Measurements from ENCODE around the gene ROR2.

Gene ROR2

GRCh38 chr9:91836515-91836914 is 113.5 kb downstream of the ROR2 start:
- Histone ChIP-seq H3K27me3 (ENCODE audit: low read depth) (no peaks in the 10 kb centered on the region), H3K9me3 (no peaks in the 10 kb centered on the region), H3K36me3 (replicated peaks) (no peaks in the 10 kb centered on the region), H3K4me1 (peaks cover 11% of the 10 kb centered on the region), H3K4me3 (no peak overlapping the region)
- DNase-seq (ENCODE audit: low spot score in 2 of 2), result no peak
- in situ Hi-C loops (cut with MboI; ENCODE audit: low sequenced_read_pairs), result no loop called here

DNA sequence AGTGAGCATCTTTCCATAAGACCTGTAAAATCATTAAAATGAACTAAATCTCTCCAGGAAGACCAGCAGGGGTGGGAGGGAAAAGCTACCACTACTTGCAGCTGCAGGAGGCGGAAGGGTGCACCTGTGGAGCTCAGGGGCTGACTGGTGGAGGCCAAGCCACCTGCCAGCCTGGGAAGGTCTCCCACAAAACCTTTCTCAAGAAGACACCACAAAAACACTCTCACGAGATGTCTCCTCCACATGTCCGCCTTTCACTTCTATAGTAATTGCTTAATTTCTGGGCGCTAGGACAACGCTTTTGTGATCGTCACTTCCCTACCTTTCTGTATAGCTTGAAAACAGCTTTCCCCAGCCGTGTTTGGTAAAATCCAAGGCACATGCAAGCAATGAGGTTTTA is 114.4 kb downstream of the ROR2 start:
- Histone ChIP-seq H3K9me3 (no peaks in the 10 kb centered on the region), H3K4me1 (peaks cover 11% of the 10 kb centered on the region), H3K4me3 (no peak overlapping the region), H3K36me3 (replicated peaks) (no peaks in the 10 kb centered on the region), H3K27me3 (ENCODE audit: low read depth) (no peaks in the 10 kb centered on the region)
- in situ Hi-C loops (cut with MboI; ENCODE audit: low sequenced_read_pairs), result no loop called here
- DNase-seq (ENCODE audit: low spot score in 2 of 2), result no peak

GRCh38 chr9:91835216-91835615 is 114.8 kb downstream of the ROR2 start:
- DNase-seq (ENCODE audit: low spot score in 2 of 2), result no peak
- Histone ChIP-seq H3K4me1 (peaks cover 11% of the 10 kb centered on the region), H3K27me3 (ENCODE audit: low read depth) (no peaks in the 10 kb centered on the region), H3K9me3 (no peaks in the 10 kb centered on the region), H3K4me3 (no peak overlapping the region), H3K36me3 (replicated peaks) (no peaks in the 10 kb centered on the region)
- in situ Hi-C loops (cut with MboI; ENCODE audit: low sequenced_read_pairs), result no loop called here

- in situ Hi-C loops (cut with MboI; ENCODE audit: low sequenced_read_pairs), result no loop called here
- H3K27me3 ChIP-seq (ENCODE audit: low read depth), result no peaks in the 10 kb centered on the region
- peaks cover 11% of the 10 kb centered on the region for H3K4me1 ChIP-seq
- DNase-seq (ENCODE audit: low spot score in 2 of 2), result no peak
- no peaks in the 10 kb centered on the region for H3K9me3 ChIP-seq
- no peaks in the 10 kb centered on the region for H3K36me3 ChIP-seq (replicated peaks)
- no peak overlapping the region for H3K4me3 ChIP-seq
Observed at GRCh38 chr9:91834740-91835139, 115.3 kb downstream of the ROR2 start.

DNA sequence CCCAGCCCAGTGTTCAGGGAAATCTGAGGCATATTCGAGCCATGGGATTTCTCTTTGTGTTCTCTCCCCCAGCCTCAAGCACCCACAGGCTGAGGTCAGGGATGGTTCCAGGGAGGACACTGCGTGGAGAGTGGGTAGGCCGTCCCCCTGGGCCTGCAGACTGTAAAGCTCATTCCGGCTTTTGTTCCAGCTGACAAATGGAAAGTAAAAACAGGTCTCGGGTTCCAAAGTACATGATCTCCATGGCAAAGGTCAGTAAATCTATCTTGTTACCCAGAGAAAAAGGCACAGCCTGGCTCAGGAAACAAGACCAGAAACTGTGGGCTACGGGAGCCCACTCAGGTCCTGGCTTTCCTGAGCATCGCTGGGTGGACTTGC is 116.2 kb downstream of the ROR2 start:
- no peak for DNase-seq (ENCODE audit: low spot score in 2 of 2)
- Histone ChIP-seq H3K36me3 (replicated peaks) (no peaks in the 10 kb centered on the region), H3K9me3 (no peaks in the 10 kb centered on the region), H3K4me1 (peaks cover 11% of the 10 kb centered on the region), H3K27me3 (ENCODE audit: low read depth) (no peaks in the 10 kb centered on the region), H3K4me3 (no peak overlapping the region)
- in situ Hi-C loops (cut with MboI; ENCODE audit: low sequenced_read_pairs), result no loop called here

DNA sequence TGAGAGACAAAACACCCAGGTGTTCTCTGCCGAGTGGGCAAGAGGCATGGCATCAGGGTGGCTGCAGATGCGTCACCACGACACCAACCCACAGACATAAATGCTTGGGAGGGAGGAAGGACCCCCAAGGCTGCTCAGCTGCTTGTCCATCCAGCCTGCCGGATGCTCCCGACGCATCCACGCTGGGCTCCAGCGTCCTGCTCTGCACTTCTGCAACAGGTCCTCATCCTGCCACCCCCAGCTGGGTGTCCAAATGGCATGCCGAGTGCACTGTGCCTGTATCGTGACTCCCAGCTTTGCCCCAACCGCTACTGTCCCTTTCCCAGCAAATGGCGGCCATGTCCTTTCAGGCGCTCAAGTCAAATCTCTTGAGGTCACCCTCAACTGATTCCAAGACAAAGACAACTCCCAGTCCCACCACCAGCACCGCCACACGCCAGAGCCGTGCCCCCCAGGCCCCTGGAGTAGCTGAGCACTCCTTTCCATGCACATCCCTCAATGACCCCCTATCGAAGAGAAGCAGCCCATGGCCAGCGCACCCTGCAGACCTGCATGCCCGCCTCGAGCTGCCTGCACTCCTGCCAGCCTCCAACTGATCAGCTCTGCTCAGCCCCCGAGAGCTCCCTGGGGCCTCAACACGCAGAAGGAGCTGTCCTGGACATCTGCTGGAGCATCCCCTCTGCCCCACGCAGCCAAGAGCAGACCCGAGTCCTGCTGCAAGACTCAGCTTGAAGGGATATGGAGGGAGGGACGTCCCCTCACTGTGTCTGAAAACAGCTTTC is 116.7 kb downstream of the ROR2 start:
- in situ Hi-C loops (cut with MboI; ENCODE audit: low sequenced_read_pairs), result no loop called here
- Histone ChIP-seq H3K4me1 (peaks cover 10% of the 10 kb centered on the region), H3K36me3 (replicated peaks) (no peaks in the 10 kb centered on the region)

DNA sequence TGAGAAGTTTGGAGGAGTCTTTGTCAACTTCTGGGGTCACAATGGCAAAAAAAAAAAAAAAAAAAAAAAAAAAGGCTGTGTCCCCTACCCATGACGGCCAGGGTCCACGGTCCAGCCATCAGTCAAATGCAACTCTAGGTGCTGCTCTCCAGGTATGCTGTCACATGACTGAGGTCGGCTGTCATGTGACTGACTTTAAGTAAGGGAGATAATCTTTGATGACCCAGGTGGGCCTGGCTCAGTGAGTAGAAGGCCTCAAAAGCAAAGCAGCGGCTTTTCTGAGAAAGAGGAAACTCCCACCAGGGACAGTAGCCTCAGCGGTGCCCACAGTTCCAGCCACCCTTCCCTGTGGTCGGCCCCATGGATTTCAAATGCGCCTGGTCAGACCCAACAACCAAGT is 117.7 kb downstream of the ROR2 start:
- Histone ChIP-seq H3K36me3 (replicated peaks) (no peaks in the 10 kb centered on the region), H3K9me3 (no peaks in the 10 kb centered on the region), H3K27me3 (ENCODE audit: low read depth) (no peaks in the 10 kb centered on the region), H3K4me1 (peaks cover under 1% of the 10 kb centered on the region; the same call in 1 of the 2 replicates), H3K4me3 (no peak overlapping the region)
- no peak for DNase-seq (ENCODE audit: low spot score in 2 of 2)
- in situ Hi-C loops (cut with MboI; ENCODE audit: low sequenced_read_pairs), result no loop called here

More for the DNA sequence above, 116.7 kb downstream of the ROR2 start:
- Histone ChIP-seq H3K4me3 (no peak overlapping the region), H3K9me3 (no peaks in the 10 kb centered on the region), H3K27me3 (ENCODE audit: low read depth) (no peaks in the 10 kb centered on the region)
- DNase-seq (ENCODE audit: low spot score in 2 of 2), result no peak

- no peaks in the 10 kb centered on the region for H3K27me3 ChIP-seq (ENCODE audit: low read depth)
- DNase-seq (ENCODE audit: low spot score in 2 of 2), result no peak
- H3K9me3 ChIP-seq, result peaks cover 7% of the 10 kb centered on the region
- no peaks in the 10 kb centered on the region for H3K36me3 ChIP-seq (replicated peaks)
- in situ Hi-C loops (cut with MboI; ENCODE audit: low sequenced_read_pairs), result no loop called here
- H3K4me3 ChIP-seq, result no peak overlapping the region
- no peaks in the 10 kb centered on the region for H3K4me1 ChIP-seq
Observed at GRCh38 chr9:91825866-91826265, 124.2 kb downstream of the ROR2 start.

- peaks cover 7% of the 10 kb centered on the region for H3K9me3 ChIP-seq
- in situ Hi-C loops (cut with MboI; ENCODE audit: low sequenced_read_pairs), result no loop called here
- no peaks in the 10 kb centered on the region for H3K27me3 ChIP-seq (ENCODE audit: low read depth)
- H3K4me3 ChIP-seq, result no peak overlapping the region
- DNase-seq (ENCODE audit: low spot score in 2 of 2), result no peak
- no peaks in the 10 kb centered on the region for H3K4me1 ChIP-seq
- H3K36me3 ChIP-seq (replicated peaks), result no peaks in the 10 kb centered on the region
Observed at GRCh38 chr9:91825422-91825821, 124.6 kb downstream of the ROR2 start.

- Histone ChIP-seq H3K4me3 (no peak overlapping the region), H3K9me3 (peaks cover 7% of the 10 kb centered on the region), H3K36me3 (replicated peaks) (no peaks in the 10 kb centered on the region), H3K4me1 (no peaks in the 10 kb centered on the region), H3K27me3 (ENCODE audit: low read depth) (no peaks in the 10 kb centered on the region)
- no peak for DNase-seq (ENCODE audit: low spot score in 2 of 2)
- in situ Hi-C loops (cut with MboI; ENCODE audit: low sequenced_read_pairs), result no loop called here
Observed at GRCh38 chr9:91824601-91825305, 125.3 kb downstream of the ROR2 start.

DNA sequence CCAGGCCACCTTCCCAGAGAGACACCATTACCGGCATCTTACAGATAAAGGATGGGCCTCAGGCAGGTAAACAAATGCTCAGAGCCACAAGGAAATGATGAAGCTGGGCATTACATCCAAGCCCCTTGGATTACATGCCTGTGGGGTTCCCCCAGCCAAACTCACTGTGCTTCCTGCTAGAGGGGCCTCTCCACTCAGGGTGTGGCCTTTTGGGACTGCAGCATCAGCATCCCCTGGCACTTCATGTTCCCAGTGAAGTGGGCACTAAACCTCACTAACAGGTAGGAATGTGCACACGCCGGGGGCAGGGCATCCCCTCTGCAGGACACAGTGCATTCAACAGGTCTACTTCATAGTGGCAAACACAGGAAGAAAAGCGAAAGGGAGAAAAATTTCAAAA is 125.9 kb downstream of the ROR2 start:
- H3K4me3 ChIP-seq, result no peak overlapping the region
- H3K36me3 ChIP-seq (replicated peaks), result no peaks in the 10 kb centered on the region
- H3K9me3 ChIP-seq, result peaks cover 7% of the 10 kb centered on the region
- no peaks in the 10 kb centered on the region for H3K4me1 ChIP-seq
- in situ Hi-C loops (cut with MboI; ENCODE audit: low sequenced_read_pairs), result no loop called here
- no peaks in the 10 kb centered on the region for H3K27me3 ChIP-seq (ENCODE audit: low read depth)
- no peak for DNase-seq (ENCODE audit: low spot score in 2 of 2)

DNA sequence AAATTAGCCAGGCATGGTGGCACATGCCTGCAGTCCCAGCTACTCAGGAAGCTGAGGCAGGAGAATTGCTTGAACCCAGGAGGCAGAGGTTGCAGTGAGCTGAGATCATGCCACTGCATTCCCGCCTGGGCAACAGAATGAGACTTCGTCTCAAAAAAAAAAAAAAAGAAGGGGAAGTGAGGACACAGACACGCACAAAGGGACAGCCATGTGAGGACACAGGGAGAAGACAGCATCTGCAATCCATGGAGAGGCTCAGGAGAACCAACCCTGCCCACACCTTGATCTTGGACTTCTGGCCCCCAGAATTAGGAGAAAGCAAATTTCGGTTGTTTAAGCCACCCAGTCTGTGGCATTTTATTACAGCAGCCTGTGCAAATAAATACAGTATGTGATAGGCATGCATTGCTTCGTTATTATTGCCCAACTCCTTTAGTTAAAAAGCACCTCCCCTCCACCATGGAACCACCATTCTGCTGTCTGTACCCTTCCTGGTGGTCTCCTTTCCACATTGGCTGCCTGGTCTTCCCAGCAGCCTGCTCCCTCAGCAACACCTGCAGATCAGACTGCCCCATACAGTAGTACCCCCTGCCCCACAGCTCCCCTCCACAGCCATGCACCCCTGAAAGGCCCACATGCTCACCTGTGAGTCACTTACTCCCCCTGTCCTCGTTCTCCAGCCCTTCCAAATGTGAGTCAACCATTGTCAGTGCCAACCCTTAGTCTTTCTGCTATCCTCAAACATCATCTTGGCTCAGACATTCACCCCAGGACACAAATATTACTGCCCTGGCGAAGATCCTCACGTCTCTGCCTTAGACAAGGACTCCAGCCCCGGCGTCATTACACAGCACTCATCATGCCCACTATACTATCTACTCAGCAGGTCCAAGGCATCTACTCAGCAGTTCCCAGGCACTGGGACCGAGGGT is 128.8 kb downstream of the ROR2 start:
- Histone ChIP-seq H3K27me3 (ENCODE audit: low read depth) (no peaks in the 10 kb centered on the region), H3K4me1 (peaks cover 14% of the 10 kb centered on the region), H3K9me3 (peaks cover 7% of the 10 kb centered on the region), H3K4me3 (no peak overlapping the region), H3K36me3 (replicated peaks) (no peaks in the 10 kb centered on the region)
- in situ Hi-C loops (cut with MboI; ENCODE audit: low sequenced_read_pairs), result no loop called here
- no peak for DNase-seq (ENCODE audit: low spot score in 2 of 2)

DNA sequence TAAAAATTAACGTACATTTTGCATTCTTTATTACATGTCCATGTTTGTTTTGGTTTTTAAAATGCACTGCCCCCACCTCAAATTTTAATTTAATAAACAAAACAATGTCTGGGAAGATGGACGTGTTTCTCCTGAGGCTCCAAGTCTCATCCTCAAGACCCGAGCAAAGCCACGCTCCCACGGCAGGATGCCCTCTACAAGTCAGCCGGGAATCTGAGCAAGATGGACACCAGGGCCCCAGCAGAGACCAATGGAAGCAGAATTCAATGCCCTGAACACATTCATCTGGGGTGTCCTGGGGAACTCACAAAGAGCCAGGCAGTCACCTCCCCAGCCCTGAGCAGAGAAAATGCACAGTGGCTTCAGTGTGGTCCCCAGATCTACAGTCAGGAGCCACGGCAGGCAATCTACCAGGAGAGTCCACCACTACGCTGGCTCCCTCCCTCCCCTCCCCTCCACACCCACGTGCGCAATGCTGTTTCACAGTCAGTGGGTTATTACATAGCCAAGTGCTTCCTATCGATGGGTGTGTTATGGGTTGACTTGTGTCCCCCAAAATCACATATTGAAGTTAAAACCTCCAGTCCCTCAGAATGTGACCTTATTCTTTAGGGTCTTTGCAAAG is 129.8 kb downstream of the ROR2 start:
- Histone ChIP-seq H3K4me3 (no peak overlapping the region), H3K27me3 (ENCODE audit: low read depth) (no peaks in the 10 kb centered on the region), H3K36me3 (replicated peaks) (no peaks in the 10 kb centered on the region), H3K4me1 (peaks cover 17% of the 10 kb centered on the region), H3K9me3 (peaks cover 7% of the 10 kb centered on the region)
- in situ Hi-C loops (cut with MboI; ENCODE audit: low sequenced_read_pairs), result no loop called here
- DNase-seq (ENCODE audit: low spot score in 2 of 2), result no peak

All from HAP-1 (cell line).